RWPE1 (cell line): ENCODE data around the gene LYSMD4.

Experiments
- CTCF ChIA-PET: fragments of 350-600 bp; sonication (Branson Sonifier 250); formaldehyde crosslinking; extraction: SDS; loops from one replicate; lab custom pipeline; 2021; lab: Yijun Ruan, JAX
- POLR2A ChIA-PET: fragments of 400-600 bp; formaldehyde crosslinking; extraction: SDS; loops from one replicate; lab custom pipeline; 2020; ENCODE audit warnings: antibody characterized with exemption; ENCODE audit not compliant: low non-redundant PET; lab: Yijun Ruan, JAX
- DNase-seq: peaks from one replicate; pipeline ENCODE4 v3.0.0; 2012; ENCODE audit warnings: low spot score
- H3K27ac ChIP-seq: fragments of 450-650 bp; 2 replicates; pipeline ENCODE4 v1.5.1; 2017
- CTCF ChIP-seq: fragments of 450-650 bp; conservative IDR thresholded peaks from 2 replicates; pipeline ENCODE4 v1.5.1; 2017; ENCODE audit warnings: low read depth, mild to moderate bottlenecking

Gene LYSMD4

DNA sequence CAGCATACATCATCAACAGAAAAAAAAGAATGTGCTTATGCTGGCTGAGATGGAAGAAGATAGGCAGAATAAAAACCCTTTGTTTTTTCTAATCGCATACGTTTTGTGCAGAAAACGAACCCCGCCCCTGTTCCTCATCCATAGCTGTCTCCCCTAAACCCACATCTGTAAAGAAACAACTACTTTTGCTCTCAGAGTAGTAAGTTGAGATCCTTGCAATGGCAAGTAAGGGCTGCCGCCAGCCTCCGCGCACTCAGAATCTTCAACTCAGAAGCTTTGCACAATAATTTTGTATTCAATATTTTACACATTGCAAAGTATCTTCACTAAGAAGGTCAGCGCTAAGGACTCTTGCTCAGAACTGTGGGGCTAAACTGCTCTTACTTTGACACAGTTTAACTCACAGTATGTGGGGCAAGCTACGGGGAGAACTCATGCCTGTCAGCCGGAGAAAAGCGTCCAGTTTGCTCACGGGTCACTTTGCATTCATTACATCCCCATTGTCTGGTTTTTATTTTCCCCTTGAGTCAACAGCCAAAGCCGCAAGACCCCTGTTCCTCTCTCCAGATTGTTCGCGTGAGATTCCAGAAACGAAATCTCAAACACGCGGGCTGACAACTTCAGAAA, 1.0 kb downstream of the LYSMD4 start:
- CTCF ChIA-PET = interaction anchor here (1.1 to 1.9 kb wide), 2 partner anchors 24 to 460 kb away, joined by 4 to 7 read pairs; no protein-coding TSS in a partner anchor
- POLR2A ChIA-PET = interaction anchor here (1.2 kb wide), 1 partner anchor 24 kb away, joined by 3 read pairs; no protein-coding TSS in a partner anchor
- H3K27ac ChIP-seq = peak overlapping the region; percentile 84
- no peak for DNase-seq
- no peak for TF ChIP-seq CTCF

GRCh38 chr15:99731336-99732123, 1.7 kb downstream of the LYSMD4 start:
- ChIA-PET POLR2A (interaction anchor here (1.2 kb wide), 1 partner anchor 23 kb away, joined by 3 read pairs; no protein-coding TSS in a partner anchor), CTCF (no interaction called here)
- H3K27ac ChIP-seq = no peak overlapping the region; the same call in 1 of the 2 replicates
- TF ChIP-seq CTCF = no peak
- DNase-seq = no peak

DNA sequence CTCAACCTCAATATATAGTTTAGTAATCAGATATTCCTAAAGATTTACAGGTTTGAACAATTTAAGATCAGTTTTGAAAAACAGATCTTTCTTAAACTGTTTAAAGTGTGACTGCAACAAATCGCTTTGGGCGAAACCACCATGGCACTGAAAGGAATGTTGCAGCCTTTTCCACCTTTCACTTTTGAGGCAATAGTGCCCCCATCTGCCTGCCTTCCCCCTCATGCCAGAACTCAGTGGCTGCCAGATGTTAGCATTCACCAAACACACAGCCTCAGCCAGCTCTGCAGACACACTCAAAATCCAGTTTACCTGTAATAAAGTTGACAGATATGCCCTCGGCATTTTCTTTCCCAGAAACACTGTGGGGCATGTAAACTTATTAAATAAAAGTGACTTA, 3.3 kb downstream of the LYSMD4 start:
- no peak overlapping the region for H3K27ac ChIP-seq
- ChIA-PET CTCF (interaction anchor here (0.7 to 1.5 kb wide), 4 partner anchors 22 to 457 kb away, joined by 3 to 8 read pairs (median 4); no protein-coding TSS in a partner anchor), POLR2A (interaction anchor here (0.7 to 0.8 kb wide), 2 partner anchors 26 to 1137 kb away, joined by 3 read pairs; no protein-coding TSS in a partner anchor)
- DNase-seq = peak; percentile 25
- no peak; the same call in 1 of the 2 replicates for TF ChIP-seq CTCF

DNA sequence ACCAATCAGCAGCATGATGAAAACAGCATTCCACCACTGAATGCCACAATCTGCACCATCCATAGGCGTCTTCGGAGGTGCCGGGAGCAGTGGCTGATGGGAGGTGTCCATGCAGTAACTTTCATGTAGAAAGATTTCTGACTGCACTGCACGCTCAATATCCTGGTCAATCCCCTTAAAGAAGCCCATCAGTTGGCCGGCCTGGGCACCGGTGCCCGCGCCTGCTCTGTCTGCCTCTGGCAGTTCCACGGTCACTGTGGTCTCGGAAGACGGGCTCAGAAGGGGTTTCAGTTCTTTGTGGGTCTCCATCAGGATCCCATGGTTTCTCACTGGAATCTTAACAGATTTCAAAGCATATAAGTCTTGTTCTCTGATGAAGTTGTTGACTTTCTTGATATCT, 3.9 kb downstream of the LYSMD4 start:
- POLR2A ChIA-PET = interaction anchor here (0.8 kb wide), 1 partner anchor 27 kb away, joined by 3 read pairs; no protein-coding TSS in a partner anchor
- CTCF ChIA-PET = interaction anchor here (1.4 to 1.5 kb wide), 3 partner anchors 21 to 457 kb away, joined by 4 to 8 read pairs (median 5); no protein-coding TSS in a partner anchor

GRCh38 chr15:99728916-99729315, 4.3 kb downstream of the LYSMD4 start:
- ChIA-PET POLR2A (no interaction called here), CTCF (interaction anchor here (0.6 to 1.5 kb wide), 3 partner anchors 21 to 456 kb away, joined by 3 to 5 read pairs (median 4); no protein-coding TSS in a partner anchor)
- H3K27ac ChIP-seq = peak overlapping the region; percentile 3; the same call in 1 of the 2 replicates

More for the DNA sequence above, 3.9 kb downstream of the LYSMD4 start:
- no peak for DNase-seq
- no peak overlapping the region for H3K27ac ChIP-seq
- no peak for TF ChIP-seq CTCF

More at GRCh38 chr15:99728916-99729315, 4.3 kb downstream of the LYSMD4 start:
- TF ChIP-seq CTCF = no peak
- no peak for DNase-seq
